ENCODE measurements around the gene KERA. TPM values are rescaled to one million over a fixed set of nuclear protein-coding genes. Genes with fewer than 3 reads are reported as not detected.

Gene KERA
- total and polyA plus RNA-seq, 2 of the 4 experiments (the other 2 are of a cell fraction), result not detected

GRCh38 chr12:91007531-91008290 is 50.1 kb downstream of the KERA start:
- Histone ChIP-seq H3K36me3 (ENCODE audit: control insufficient read depth, insufficient read depth, low read length) (no peaks in the 10 kb centered on the region), H2BK5ac (ENCODE audit: low read depth, low read length, poor library complexity, severe bottlenecking) (no peak overlapping the region), H4K20me1 (ENCODE audit: insufficient read depth, low read length) (no peaks in the 10 kb centered on the region), H3K4me2 (ENCODE audit: low read depth, low read length) (no peak overlapping the region), H3K56ac (ENCODE audit: extremely low read depth, insufficient read depth, low read length) (no peak overlapping the region), H2BK20ac (ENCODE audit: low read depth, low read length) (no peak overlapping the region), H4K8ac (ENCODE audit: low read depth in 2 of 2, low read length in 2 of 2) (no peak overlapping the region), H2BK15ac (ENCODE audit: low read depth, low read length) (no peak overlapping the region), H3K14ac (replicated peaks; ENCODE audit: low read depth, low read length) (no peak overlapping the region), H3K18ac (ENCODE audit: low read depth, low read length) (no peak overlapping the region), H3K23ac (ENCODE audit: low read depth, low read length) (no peak overlapping the region), H2BK120ac (ENCODE audit: low read depth, low read length) (no peak overlapping the region), H3K9me1 (ENCODE audit: insufficient read depth, low read length) (no peaks in the 10 kb centered on the region), H3K9me3 (ENCODE audit: control insufficient read depth, insufficient read depth, low read length) (no peaks in the 10 kb centered on the region), H3K27ac (ENCODE audit: insufficient read depth, low read length) (no peak overlapping the region), H2AFZ (replicated peaks; ENCODE audit: low read length, poor library complexity) (no peak overlapping the region), H4K91ac (ENCODE audit: insufficient read depth, low read depth, low read length) (no peak overlapping the region), H2AK5ac (ENCODE audit: low read depth, low read length) (no peak overlapping the region), H3K4ac (ENCODE audit: low read depth, low read length) (no peak overlapping the region), H2AK9ac (replicated peaks; ENCODE audit: low read depth, low read length, poor library complexity) (no peak overlapping the region), H3K9ac (ENCODE audit: low read depth, low read length) (no peak overlapping the region), H4K5ac (ENCODE audit: low read depth, low read length) (no peak overlapping the region), H3K4me3 (ENCODE audit: insufficient read depth, low read depth, low read length) (no peak overlapping the region), H3K27me3 (ENCODE audit: control insufficient read depth, insufficient read depth, low read length) (no peaks in the 10 kb centered on the region), H3K4me1 (ENCODE audit: control insufficient read depth, insufficient read depth, low read length) (no peaks in the 10 kb centered on the region), H3K79me1 (ENCODE audit: low read depth in 1 of 2, low read length in 2 of 2) (no peaks in the 10 kb centered on the region)
- dilution Hi-C loops (cut with HindIII; ENCODE audit: low sequenced_read_pairs, unreplicated experiment), result no loop called here
- DNase-seq (no peak), ATAC-seq (ENCODE audit: low read depth) (no peak)
- no TSS peak for BruUV-seq (replicated peaks)
- POLR2A ChIA-PET (ENCODE audit: unreplicated experiment), result no interaction called here
- intact Hi-C loops (cut with micrococcal nuclease), result loop anchor here (5.0 kb wide), 1 partner anchor 50 kb away; the partner anchor contains the start of gene KERA
- CTCF ChIA-PET, result no interaction called here
- TF ChIP-seq MAFK (IDR thresholded peaks at IDR 0.05; ENCODE audit: low read depth, low read length), result no peak
- no peak for TF ChIP-seq SMC3 (IDR thresholded peaks at IDR 0.05; ENCODE audit: low read depth, low read length)
- in situ Hi-C loops (cut with MboI; ENCODE audit: low sequenced_read_pairs), result no loop called here
- no CpG with 5 or more reads among the region's 2 CpGs for WGBS, 2 experiments (ENCODE audit: extremely low coverage in 2 of 2, insufficient read length in 1 of 2)

Data from IMR-90 (cell line).